Sciatic nerve (tissue), 2 donors: Measurements from ENCODE around the gene ATP1A2. TPM values are rescaled to one million over a fixed set of nuclear protein-coding genes. Genes with fewer than 3 reads are reported as not detected.

ENCODE experiments used
- ATAC-seq: fragments of 200-7000 bp; cut with Tn5 transposase; one replicate; pipeline ENCODE4 v1.9.1; 2020; ENCODE audit warnings: mild to moderate bottlenecking, moderate library complexity
- DNase-seq: peaks from one replicate; pipeline ENCODE4 v3.0.0-alpha.2; 2020; ENCODE audit warnings: low spot score
- intact Hi-C: fragments of 100-400 bp; cut with DNase I; formaldehyde crosslinking; loops from one replicate; pipeline ENCODE4 v1.14.2; 2022
- total RNA-seq: library from RNA; stranded (reverse); fragmentation: NEBNext Ultra II Directional; extraction: Animal tissue kit (Norgen Biotek cat#: 25700); gene quantifications from one replicate; pipeline ENCODE4 v1.2.1, GENCODE V29; 2021
- donor health status: DM: no; HTN: no; CAD: no.
- donor health status: DM: no; HTN: no; CAD: no.

The ATP1A2 gene
- total RNA-seq, 1 donor from 2014 or later, result 136 TPM

DNA sequence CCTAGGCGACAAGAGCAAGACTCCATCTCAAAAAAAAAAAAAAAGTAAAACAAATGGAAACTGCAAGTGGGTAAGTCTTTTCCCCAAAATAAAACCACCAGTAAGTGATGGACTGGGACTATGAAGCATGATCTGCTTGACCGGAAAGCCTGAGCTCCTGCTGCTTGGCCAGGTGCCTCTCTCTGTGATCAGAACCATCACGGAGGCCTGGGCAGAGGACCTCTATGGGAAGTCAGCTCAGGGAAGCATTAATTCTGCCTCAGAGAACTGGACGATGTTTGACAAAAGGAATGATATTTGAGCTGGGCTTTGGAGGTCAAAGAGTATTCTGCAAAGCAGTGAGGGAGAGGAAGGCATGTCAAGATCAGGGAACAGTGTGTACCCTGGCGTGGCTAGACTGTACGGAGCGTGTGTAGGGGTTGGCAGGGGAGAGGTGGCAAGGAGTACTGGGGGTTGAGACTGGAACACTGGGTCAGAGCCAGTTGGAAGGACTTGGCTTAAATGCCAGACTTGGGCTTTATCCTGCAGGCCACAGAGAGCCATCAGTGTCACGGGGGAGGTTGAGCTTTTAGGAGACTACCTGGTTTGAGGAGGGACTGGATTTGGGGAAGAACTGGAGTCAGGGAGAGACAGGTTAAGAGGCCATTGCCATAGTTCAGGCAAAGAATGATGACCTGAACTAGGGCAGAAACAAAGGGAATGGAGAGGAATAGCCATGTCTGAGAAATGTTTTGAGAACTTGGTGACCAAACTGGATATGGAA is 16.4 kb downstream of the ATP1A2 start:
- DNase-seq (no peak), ATAC-seq (peak; percentile 39)
- intact Hi-C loops, result no loop called here

DNA sequence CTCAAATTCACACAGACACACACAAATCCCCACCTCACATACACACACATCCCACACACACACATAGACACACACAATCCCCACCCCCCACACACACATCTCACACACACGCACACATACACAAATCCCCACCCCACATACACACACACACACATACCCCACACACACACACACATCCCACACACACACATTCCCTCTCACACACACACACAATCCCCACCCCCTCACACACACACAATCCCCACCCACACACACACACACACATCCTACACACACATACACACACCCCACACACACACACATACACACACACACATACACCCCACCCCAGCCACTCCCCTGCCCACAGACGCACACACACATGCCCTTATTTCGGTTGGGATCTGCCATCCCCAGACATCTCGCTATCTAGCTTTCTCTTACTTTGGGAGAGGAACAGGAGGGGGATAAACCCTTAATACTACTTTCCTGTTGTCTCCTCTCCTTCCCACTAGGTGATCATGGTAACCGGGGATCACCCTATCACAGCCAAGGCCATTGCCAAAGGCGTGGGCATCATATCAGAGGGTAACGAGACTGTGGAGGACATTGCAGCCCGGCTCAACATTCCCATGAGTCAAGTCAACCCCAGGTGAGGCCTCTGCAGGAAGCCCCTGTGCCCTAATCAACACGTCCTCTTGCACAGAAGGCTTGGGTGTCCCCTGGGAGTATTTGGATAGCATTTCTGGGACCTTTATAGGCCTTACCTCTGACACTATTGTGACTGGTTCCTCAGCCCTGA is 18.6 kb downstream of the ATP1A2 start:
- intact Hi-C loops, result no loop called here
- DNase-seq (peak; percentile 32), ATAC-seq (no peak)

DNA sequence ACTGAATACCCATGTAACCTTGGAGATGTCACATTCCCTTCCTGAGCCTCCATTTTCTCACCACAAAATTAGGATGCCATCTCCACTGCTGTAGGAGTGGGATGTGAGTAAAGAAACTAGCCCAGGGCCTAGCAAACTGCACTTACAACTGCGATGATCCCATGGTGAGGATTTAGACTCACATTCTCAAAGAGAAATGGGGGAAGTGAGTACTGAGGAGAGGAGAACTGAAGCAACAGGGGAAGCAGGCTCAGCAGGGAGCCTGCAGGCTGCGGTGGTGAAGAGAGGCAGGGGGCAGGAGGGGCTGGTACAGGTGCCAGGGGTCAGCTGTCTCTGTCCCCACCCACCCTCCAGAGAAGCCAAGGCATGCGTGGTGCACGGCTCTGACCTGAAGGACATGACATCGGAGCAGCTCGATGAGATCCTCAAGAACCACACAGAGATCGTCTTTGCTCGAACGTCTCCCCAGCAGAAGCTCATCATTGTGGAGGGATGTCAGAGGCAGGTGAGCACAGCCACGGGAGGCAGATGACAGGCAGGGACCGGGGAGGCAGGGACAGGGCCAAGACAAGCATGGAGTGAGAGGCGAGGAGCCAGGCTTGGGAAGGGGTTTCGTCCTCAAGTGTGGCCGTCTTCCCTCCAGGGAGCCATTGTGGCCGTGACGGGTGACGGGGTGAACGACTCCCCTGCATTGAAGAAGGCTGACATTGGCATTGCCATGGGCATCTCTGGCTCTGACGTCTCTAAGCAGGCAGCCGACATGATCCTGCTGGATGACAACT is 19.4 kb downstream of the ATP1A2 start:
- DNase-seq (peak; percentile 48), ATAC-seq (no peak)
- intact Hi-C loops, result no loop called here

DNA sequence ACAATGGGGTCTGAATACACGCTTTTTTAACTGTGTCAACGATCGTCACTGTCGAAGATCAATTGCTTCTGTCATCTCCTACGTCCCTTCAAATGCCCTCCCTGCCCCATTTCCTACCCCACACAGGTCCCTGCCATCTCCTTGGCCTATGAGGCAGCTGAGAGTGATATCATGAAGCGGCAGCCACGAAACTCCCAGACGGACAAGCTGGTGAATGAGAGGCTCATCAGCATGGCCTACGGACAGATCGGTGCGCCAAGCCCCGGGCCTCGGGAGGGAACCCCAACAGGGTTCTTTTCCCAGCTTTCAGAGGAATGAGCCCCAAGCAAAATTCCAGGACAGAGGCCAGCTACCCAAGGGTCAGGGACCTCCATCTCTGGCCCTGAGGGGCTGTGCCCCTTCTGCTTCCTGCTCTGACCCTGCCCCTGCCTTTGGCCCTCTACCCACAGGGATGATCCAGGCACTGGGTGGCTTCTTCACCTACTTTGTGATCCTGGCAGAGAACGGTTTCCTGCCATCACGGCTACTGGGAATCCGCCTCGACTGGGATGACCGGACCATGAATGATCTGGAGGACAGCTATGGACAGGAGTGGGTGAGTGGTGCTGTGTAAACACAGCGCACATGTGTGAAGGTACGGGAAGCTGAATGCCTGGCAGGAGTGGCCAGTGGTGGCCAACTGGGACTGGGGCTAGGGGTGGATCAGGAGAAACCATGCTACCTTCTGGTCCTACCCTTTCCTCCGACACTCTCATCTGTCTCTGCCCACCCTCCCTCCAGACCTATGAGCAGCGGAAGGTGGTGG is 20.8 kb downstream of the ATP1A2 start:
- DNase-seq (no peak), ATAC-seq (no peak)
- intact Hi-C loops, result no loop called here

DNA sequence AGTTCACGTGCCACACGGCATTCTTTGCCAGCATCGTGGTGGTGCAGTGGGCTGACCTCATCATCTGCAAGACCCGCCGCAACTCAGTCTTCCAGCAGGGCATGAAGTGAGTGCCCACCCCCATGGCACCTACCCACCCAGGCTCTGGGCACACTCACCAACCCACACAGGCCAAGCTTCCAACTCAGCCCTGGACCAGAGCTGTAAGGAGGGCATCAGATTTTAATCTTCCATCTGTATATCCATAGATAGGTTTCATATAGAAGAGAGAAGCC is 21.3 kb downstream of the ATP1A2 start:
- intact Hi-C loops, result no loop called here
- no peak for ATAC-seq
- no peak for DNase-seq

DNA sequence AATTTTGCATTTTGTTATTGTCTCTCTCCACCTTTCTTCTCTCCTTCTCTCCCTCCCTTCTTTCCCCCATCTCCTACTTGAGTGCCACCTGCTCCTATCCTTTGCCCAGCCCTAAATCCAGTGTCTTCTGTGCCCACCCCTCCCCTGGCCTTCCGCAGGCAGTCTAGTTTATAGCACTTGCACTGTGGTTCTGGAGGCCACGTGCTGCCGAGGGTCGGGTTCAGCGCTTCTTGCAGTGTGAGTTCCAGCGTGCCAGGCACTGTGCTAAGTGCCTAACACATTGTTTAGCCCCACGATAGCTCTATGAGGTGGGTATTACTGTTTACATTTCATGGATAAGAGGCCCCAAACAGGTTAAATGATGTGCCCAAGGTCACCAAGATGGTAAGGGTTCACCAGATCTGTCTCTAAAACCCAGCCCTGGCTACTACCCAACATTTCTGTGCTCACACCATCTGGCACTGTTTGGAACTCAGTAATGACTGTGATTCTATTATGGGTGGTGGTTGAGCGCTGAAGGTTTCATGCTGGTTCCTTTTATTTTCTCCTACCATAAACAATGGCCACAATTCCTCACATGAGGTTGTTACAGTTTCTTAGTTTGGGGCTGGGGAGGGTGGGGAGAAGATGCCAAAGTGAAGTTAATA is 21.8 kb downstream of the ATP1A2 start:
- intact Hi-C loops, result no loop called here
- no peak for DNase-seq
- ATAC-seq, result no peak

DNA sequence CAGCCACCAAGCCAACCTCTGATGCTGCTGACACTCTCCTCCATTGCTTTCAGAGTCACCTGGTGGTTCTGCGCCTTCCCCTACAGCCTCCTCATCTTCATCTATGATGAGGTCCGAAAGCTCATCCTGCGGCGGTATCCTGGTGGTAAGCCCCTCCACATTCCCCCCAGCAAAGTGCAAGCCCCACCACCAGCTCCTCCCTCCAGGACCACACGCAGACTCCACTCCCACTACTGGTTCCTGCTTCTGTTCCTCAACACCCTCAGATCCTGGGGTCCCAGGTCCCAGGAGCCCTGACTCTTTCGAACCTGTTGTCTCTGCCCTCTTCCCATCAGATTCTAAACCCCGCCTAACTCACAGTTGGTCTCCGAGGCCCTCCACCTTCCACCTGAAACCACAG is 24.3 kb downstream of the ATP1A2 start:
- no peak for ATAC-seq
- intact Hi-C loops, result no loop called here
- no peak for DNase-seq

DNA sequence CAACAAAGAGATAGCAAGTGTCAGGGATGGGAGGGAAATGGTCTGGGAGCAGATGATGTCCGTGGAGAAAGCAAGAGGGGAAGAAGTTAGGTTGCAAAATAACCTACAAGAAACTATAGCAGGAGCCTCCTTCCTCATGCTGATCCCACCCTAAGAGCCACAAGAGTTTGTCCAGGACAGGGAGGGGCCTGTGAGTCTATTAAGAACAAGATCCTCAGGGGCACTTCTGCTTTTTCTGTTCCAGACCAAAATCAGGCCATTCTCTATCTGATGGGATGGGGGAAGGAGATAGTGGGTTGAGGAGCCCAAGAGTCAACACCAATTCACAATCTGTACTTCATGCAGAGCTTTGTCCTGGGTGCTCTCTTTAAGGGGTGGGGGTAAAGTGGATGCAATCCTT is 28.1 kb downstream of the ATP1A2 start:
- DNase-seq, result no peak
- ATAC-seq, result peak; percentile 31
- intact Hi-C loops, result no loop called here

DNA sequence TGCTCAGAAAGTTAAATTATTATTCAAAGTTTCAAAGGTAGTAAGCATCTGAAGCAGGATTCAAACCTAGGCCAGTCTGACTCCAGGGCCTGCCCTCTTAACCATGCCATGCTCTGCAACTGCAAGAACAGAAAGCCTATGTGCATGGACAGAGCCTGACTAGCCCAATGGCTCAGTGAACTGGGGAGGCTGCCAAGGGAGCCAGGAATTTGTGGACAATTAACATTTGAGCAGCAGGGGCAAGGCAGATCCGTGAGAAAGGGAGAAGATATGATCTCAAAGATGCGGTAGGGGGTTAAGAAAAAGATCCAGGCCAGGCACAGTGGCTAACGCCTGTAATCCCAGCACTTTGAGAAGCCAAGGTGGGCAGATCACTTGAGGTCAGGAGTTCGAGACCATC is 29.4 kb downstream of the ATP1A2 start:
- DNase-seq, result no peak
- peak; percentile 34 for ATAC-seq
- intact Hi-C loops, result no loop called here

DNA sequence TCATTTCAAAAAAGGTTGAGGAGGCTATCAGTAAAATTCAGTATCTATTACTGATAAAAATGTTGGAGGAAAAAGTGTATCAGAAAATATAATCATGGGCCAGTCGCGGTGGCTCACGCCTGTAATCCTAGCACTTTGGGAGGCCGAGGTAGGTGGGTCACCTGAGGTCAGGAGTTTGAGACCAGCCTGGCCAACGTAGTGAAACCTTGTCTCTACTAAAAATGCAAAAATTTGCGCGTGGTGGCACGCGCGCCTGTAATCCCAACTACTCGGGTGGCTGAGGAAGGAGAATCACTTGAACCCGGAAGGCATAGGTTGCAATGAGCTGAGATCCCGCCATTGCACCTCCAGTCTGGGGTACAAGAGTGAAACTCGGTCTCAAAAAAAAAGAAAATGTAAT is 30.5 kb downstream of the ATP1A2 start:
- ATAC-seq, result no peak
- intact Hi-C loops, result no loop called here
- DNase-seq, result no peak

DNA sequence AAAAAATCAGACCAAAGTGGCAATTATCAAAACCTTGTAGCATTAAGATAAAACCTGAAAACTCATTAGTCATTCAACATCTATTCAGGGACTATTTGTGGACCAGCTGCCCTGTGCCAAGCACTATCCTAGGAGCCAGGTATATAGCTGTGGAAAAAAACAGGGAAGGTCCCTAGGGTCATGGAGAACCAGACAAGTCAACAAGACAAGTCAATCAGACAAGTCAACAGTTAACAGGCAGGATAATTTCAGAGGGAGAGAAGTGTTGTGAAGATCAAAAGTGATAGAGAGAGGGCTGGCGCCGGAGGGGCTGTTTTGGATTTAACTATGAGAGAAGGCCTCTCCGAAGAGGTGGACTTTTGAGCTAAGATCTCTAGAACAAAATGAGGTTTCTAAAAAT is 32.6 kb downstream of the ATP1A2 start:
- DNase-seq (no peak), ATAC-seq (no peak)
- intact Hi-C loops, result no loop called here

DNA sequence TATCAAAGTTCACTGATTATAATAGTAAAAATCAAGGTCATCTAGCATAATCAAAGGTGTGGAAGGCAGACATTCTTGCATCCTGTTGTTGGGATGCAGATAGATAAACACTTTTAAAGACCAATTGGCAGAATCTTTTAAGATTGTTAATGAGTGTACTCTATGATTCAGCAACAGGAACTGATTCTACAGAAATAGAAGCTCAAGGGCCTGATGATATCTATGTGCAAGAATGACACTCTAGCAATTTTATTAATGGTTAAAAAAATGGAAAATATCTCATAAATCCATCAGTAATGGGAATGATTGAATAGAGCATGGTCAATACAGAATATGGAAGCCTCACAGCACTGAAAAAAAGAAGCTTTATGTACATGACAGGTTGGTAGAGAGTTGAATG is 33.7 kb downstream of the ATP1A2 start:
- no peak for ATAC-seq
- intact Hi-C loops, result no loop called here
- no peak for DNase-seq

DNA sequence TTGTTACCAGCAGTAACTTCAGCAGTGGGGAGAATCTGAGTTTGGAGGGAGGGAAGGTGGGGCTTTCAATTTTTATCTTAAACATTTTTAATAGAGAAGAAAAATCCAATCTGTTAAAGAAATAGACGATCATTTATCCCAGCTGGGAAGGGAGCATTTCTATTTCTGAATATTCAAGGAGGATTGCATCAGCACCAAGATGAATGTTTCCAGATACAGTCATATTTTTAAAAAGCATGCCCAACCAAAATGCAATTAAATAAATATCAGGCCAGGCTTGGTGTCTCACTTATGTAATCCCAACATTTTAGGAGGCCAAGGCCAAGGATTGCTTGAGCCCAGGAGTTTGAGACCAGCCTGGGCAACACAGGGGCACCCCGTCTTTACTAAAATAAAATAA is 34.2 kb downstream of the ATP1A2 start:
- intact Hi-C loops, result no loop called here
- peak; percentile 36 for ATAC-seq

DNA sequence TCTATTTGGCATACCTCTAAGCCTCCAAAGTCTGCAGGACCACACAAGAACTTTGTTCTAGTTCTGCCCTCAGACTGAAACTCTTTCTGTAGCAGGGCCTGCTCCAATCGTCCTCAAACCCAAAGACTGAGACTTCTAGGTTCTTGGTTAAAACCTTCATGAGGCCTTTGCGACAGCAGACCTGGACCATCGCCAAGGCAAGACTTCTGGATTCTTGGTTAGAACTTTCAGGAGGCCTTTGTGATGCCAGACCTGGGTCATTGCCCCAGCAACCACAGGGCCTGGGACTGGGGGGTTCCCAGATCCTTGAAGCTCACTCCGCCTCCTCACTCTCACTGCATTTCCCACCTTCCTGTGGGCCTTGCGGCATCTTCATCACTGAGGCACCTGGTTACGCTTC is 35.7 kb downstream of the ATP1A2 start, which contains the start of gene ATP1A4:
Gene ATP1A4 (plus strand): TSS at position 301 of the 400 bp plus-strand sequence. CDS start 438 bp downstream, outside the sequence.
- no peak for ATAC-seq
- no peak for DNase-seq
- intact Hi-C loops, result no loop called here

More for the DNA sequence above, 34.2 kb downstream of the ATP1A2 start:
- no peak for DNase-seq

DNA sequence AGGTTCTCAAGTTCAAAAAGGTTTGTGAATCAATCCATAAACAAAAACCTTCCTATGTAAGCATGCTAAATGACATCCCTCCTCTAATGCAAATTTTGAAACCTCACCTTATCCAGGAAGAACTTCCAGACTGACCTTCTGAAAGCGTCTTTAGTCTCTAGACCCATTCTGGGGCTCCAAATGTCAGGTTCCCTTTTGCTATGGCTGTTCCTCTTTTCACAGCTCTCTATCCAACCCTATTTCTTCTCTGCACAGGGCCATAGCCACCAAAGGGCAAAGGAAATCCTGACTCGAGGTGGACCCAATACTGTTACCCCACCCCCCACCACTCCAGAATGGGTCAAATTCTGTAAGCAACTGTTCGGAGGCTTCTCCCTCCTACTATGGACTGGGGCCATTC is 39.2 kb downstream of the ATP1A2 start:
- DNase-seq (no peak), ATAC-seq (no peak)
- intact Hi-C loops, result no loop called here

DNA sequence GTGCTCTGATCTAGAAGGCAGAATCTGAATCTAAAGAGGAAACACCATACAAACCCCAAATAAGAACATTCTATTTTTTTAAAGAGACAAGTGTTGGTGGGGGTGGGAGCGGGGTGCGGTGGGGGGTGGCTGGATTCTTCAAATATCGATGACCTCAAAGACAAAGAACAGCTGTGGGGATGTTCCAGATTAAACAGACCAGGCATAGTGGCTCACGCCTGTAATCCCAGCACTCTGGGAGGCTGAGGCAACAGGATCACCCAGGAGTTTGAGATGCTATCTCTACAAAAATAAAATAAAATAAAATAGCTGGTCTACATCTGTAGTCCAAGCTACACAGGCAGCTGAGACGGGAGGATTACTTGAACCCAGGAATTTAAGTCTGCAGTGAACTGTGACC is 40.8 kb downstream of the ATP1A2 start:
- ATAC-seq (no peak), DNase-seq (no peak)
- intact Hi-C loops, result no loop called here

DNA sequence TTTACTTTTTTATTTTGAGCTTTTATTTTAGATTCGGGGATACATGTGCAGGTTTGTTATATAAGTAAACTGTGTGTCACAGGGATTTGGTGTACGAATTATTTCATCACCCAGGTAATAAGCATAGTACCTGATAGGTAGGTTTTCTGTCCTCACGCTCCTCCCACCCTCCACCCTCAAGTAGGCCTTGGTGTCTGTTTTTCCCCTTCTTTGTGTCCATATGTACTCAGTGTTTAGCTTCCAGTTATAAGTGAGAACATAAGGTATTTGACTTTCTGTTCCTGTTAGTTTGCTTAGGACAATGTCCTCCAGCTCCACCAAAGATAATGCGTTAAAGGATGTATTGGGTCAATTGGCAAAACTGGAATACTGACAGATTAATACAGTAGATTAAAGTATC is 41.6 kb downstream of the ATP1A2 start:
- ATAC-seq, result no peak
- no peak for DNase-seq
- intact Hi-C loops, result no loop called here

DNA sequence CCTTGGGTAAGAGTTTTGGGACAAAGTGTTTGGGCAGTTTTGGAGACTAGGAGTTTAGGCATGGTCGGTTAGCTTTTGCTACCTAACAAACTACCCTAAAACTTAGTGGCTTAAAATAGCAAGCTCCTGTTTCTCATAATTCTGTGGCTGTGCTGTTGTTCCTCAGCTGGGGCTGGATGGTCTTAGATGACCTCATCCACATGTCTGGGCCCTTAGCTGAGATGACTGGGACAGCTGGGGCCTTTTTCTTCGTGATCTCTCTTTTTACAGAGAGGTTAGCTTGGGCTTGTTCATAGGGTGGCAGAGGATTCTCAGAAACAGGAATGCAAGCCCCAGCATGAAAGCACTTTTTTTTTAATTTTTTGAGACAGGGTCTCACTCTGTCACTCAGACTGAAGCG is 42.5 kb downstream of the ATP1A2 start:
- ATAC-seq (no peak), DNase-seq (no peak)
- intact Hi-C loops, result no loop called here

DNA sequence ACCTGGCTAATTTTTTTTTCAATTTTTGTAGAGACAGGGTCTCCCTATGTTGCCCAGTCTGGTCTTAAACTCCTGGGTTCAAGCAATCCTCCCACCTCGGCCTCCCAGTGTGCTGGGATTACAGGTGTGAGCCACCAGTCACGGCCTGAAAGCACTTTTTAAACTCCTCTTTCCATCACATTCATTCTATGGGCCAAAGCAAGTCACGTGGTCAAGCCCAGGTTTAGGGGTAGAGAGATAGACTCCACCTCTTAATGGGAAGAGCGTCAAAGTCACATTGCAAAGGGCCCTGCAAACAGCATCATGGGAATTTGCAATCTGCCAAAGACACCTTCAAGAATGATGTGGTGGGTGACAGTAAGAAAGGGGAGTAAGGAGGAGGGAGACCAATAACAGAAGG is 43.0 kb downstream of the ATP1A2 start:
- ATAC-seq, result no peak
- DNase-seq, result no peak
- intact Hi-C loops, result no loop called here
